GM23338 (cell line): ENCODE data around the gene TNNT1. TPM values are rescaled to one million over a fixed set of nuclear protein-coding genes. Genes with fewer than 3 reads are reported as not detected.

Source experiments
- CREB1 ChIP-seq: fragments of 250-450 bp; sonication (Bioruptor Pico); IDR thresholded peaks from 2 replicates; pipeline ENCODE4 v1.5.0; 2020; ENCODE audit warnings: low read depth, mild to moderate bottlenecking, moderate library complexity
- EZH2 ChIP-seq: fragments of 200-600 bp; sonication (generic); IDR thresholded peaks from one replicate; pipeline ENCODE4 v1.8.0; 2017; ENCODE audit warnings: antibody characterized with exemption, mild to moderate bottlenecking, low read depth; ENCODE audit not compliant: unreplicated experiment
- JUNB ChIP-seq: IDR thresholded peaks from one replicate; pipeline ENCODE4 v1.6.1; 2016; ENCODE audit warnings: antibody characterized with exemption; ENCODE audit not compliant: unreplicated experiment
- NANOG ChIP-seq: IDR thresholded peaks from 2 replicates; pipeline ENCODE4 v1.6.1; 2016; ENCODE audit warnings: antibody characterized with exemption, borderline replicate concordance
- POLR2AphosphoS5 ChIP-seq: IDR thresholded peaks from 2 replicates; pipeline ENCODE4 v1.6.1; 2016; ENCODE audit warnings: antibody characterized with exemption, low read depth
- STAT1 ChIP-seq: IDR thresholded peaks from one replicate; pipeline ENCODE4 v1.6.1; 2016; ENCODE audit warnings: antibody characterized with exemption; ENCODE audit not compliant: unreplicated experiment
- ZNF114 ChIP-seq: fragments of 250-450 bp; sonication (Bioruptor Pico); IDR thresholded peaks from 2 replicates; pipeline ENCODE4 v1.5.0; 2020; ENCODE audit warnings: mild to moderate bottlenecking, moderate library complexity
- ZNF331 ChIP-seq: fragments of 250-450 bp; sonication (Bioruptor Pico); IDR thresholded peaks from 2 replicates; pipeline ENCODE4 v1.5.0; 2020; ENCODE audit warnings: low read depth, mild to moderate bottlenecking, moderate library complexity
- polyA plus RNA-seq: library from polyadenylated mRNA; unstranded; fragments of >200 nt; fragmentation: Nextera tagmentation; extraction: Ambion mirVana; gene quantifications from 2 replicates; pipeline ENCODE4 v1.2.1, GENCODE V29; 2016
- total RNA-seq: library from RNA; depleted of rRNA; stranded (reverse); fragments of >200 nt; shearing (Covaris generic); gene quantifications from 2 replicates; pipeline ENCODE4 v1.2.3, GENCODE V29; 2014
- TF ChIP-seq, protein P1 (sequence below): fragments of 250-450 bp; sonication (Bioruptor Pico); IDR thresholded peaks from 2 replicates; pipeline ENCODE4 v1.5.0; 2020; ENCODE audit warnings: mild to moderate bottlenecking, moderate library complexity
- TF ChIP-seq, protein P2 (sequence below), 2 experiments: fragments of 200-600 bp in 1 of 2; sonication (generic) in 1 of 2; conservative IDR thresholded peaks; 2 replicates each; pipeline versions ENCODE4 v1.5.1 to v1.6.1; 2016 to 2017; ENCODE audit warnings: antibody characterized with exemption in 2 of 2, low read depth in 2 of 2, mild to moderate bottlenecking in 2 of 2, moderate library complexity in 1 of 2
- TF ChIP-seq, protein P3 (sequence below): IDR thresholded peaks from 2 replicates; pipeline ENCODE4 v1.6.1; 2016; ENCODE audit warnings: antibody characterized with exemption

Gene TNNT1
- total and polyA plus RNA-seq, 2 experiments from 2014 or later, result 59.3 to 150 TPM

DNA sequence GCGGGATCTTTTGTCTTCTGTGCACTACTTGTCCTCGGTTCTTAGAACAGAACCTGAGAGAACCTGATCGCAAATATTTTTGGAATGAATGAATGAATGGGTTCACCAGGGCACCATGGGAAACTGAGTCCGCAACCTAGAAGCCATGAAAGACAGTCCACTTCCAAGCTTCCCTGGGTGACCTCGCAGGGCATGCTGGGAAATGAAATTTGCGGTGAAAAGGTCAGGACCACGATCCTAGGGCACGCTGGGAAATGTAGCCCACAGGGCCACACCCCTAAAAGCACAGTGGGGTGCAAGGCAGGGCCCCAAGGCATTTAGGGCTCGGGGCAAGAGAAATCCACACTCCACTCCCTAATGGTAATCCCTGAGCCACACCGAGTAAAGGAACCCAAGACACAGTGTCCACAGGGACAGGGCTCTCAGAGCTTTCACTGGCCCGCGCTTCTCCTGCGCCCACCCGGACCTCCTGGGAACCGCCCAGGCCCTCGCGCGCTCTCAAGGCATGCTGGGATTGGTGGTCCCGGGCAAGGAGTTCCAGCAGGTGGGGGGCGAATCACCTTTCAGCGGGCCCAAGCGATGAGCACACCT is 30.5 kb downstream of the TNNT1 start (continued):
- TF ChIP-seq, protein P1, sequence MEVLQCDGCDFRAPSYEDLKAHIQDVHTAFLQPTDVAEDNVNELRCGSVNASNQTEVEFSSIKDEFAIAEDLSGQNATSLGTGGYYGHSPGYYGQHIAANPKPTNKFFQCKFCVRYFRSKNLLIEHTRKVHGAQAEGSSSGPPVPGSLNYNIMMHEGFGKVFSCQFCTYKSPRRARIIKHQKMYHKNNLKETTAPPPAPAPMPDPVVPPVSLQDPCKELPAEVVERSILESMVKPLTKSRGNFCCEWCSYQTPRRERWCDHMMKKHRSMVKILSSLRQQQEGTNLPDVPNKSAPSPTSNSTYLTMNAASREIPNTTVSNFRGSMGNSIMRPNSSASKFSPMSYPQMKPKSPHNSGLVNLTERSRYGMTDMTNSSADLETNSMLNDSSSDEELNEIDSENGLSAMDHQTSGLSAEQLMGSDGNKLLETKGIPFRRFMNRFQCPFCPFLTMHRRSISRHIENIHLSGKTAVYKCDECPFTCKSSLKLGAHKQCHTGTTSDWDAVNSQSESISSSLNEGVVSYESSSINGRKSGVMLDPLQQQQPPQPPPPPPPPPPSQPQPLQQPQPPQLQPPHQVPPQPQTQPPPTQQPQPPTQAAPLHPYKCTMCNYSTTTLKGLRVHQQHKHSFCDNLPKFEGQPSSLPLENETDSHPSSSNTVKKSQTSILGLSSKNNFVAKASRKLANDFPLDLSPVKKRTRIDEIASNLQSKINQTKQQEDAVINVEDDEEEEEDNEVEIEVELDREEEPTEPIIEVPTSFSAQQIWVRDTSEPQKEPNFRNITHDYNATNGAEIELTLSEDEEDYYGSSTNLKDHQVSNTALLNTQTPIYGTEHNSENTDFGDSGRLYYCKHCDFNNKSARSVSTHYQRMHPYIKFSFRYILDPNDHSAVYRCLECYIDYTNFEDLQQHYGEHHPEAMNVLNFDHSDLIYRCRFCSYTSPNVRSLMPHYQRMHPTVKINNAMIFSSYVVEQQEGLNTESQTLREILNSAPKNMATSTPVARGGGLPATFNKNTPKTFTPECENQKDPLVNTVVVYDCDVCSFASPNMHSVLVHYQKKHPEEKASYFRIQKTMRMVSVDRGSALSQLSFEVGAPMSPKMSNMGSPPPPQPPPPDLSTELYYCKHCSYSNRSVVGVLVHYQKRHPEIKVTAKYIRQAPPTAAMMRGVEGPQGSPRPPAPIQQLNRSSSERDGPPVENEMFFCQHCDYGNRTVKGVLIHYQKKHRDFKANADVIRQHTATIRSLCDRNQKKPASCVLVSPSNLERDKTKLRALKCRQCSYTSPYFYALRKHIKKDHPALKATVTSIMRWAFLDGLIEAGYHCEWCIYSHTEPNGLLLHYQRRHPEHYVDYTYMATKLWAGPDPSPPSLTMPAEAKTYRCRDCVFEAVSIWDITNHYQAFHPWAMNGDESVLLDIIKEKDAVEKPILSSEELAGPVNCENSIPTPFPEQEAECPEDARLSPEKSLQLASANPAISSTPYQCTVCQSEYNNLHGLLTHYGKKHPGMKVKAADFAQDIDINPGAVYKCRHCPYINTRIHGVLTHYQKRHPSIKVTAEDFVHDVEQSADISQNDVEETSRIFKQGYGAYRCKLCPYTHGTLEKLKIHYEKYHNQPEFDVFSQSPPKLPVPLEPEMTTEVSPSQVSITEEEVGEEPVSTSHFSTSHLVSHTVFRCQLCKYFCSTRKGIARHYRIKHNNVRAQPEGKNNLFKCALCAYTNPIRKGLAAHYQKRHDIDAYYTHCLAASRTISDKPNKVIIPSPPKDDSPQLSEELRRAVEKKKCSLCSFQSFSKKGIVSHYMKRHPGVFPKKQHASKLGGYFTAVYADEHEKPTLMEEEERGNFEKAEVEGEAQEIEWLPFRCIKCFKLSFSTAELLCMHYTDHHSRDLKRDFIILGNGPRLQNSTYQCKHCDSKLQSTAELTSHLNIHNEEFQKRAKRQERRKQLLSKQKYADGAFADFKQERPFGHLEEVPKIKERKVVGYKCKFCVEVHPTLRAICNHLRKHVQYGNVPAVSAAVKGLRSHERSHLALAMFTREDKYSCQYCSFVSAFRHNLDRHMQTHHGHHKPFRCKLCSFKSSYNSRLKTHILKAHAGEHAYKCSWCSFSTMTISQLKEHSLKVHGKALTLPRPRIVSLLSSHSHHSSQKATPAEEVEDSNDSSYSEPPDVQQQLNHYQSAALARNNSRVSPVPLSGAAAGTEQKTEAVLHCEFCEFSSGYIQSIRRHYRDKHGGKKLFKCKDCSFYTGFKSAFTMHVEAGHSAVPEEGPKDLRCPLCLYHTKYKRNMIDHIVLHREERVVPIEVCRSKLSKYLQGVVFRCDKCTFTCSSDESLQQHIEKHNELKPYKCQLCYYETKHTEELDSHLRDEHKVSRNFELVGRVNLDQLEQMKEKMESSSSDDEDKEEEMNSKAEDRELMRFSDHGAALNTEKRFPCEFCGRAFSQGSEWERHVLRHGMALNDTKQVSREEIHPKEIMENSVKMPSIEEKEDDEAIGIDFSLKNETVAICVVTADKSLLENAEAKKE (CRISPR knock-in tag), result no peak
- no peak for TF ChIP-seq STAT1
- TF ChIP-seq, protein P2, sequence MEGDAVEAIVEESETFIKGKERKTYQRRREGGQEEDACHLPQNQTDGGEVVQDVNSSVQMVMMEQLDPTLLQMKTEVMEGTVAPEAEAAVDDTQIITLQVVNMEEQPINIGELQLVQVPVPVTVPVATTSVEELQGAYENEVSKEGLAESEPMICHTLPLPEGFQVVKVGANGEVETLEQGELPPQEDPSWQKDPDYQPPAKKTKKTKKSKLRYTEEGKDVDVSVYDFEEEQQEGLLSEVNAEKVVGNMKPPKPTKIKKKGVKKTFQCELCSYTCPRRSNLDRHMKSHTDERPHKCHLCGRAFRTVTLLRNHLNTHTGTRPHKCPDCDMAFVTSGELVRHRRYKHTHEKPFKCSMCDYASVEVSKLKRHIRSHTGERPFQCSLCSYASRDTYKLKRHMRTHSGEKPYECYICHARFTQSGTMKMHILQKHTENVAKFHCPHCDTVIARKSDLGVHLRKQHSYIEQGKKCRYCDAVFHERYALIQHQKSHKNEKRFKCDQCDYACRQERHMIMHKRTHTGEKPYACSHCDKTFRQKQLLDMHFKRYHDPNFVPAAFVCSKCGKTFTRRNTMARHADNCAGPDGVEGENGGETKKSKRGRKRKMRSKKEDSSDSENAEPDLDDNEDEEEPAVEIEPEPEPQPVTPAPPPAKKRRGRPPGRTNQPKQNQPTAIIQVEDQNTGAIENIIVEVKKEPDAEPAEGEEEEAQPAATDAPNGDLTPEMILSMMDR (conservative IDR thresholded peaks at IDR 0.05; ENCODE audit: low read depth in 2 of 2), result no peak
- no peak for TF ChIP-seq NANOG
- no peak for TF ChIP-seq EZH2
- TF ChIP-seq, protein P3, sequence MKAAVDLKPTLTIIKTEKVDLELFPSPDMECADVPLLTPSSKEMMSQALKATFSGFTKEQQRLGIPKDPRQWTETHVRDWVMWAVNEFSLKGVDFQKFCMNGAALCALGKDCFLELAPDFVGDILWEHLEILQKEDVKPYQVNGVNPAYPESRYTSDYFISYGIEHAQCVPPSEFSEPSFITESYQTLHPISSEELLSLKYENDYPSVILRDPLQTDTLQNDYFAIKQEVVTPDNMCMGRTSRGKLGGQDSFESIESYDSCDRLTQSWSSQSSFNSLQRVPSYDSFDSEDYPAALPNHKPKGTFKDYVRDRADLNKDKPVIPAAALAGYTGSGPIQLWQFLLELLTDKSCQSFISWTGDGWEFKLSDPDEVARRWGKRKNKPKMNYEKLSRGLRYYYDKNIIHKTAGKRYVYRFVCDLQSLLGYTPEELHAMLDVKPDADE, result peak; percentile 97
- TF ChIP-seq JUNB, result no peak
- no peak for TF ChIP-seq ZNF114 (CRISPR knock-in tag)
- TF ChIP-seq CREB1 (CRISPR knock-in tag), result peak; percentile 38; the same call in 1 of the 2 replicates
- TF ChIP-seq POLR2AphosphoS5, result peak; percentile 54; the same call in 1 of the 2 replicates
- TF ChIP-seq ZNF331 (CRISPR knock-in tag), result no peak
